WTC11 (cell line): ENCODE data around the gene EPN1. TPM values are rescaled to one million over a fixed set of nuclear protein-coding genes. Genes with fewer than 3 reads are reported as not detected.

Source experiments
- ATAC-seq: fragments of 200-7000 bp; cut with Tn5 transposase; 2 replicates; pipeline ENCODE4 v1.10.0; 2021; ENCODE audit warnings: mild to moderate bottlenecking, moderate library complexity
- CTCF ChIA-PET: fragments of 300-600 bp; sonication (Branson Sonifier 250); formaldehyde crosslinking; loops from one replicate; lab custom pipeline; 2021; ENCODE audit warnings: antibody characterized with exemption; lab: Charles Lee
- POLR2A ChIA-PET: fragments of 350-600 bp; sonication (Branson Sonifier 250); formaldehyde crosslinking; loops from one replicate; lab custom pipeline; 2021; ENCODE audit warnings: antibody characterized with exemption; lab: Charles Lee
- DNase-seq: peaks from one replicate; pipeline ENCODE4 v3.0.0; 2021; ENCODE audit warnings: low spot score
- H3K27ac Mint-ChIP-seq: 2 replicates; pipeline ENCODE4 v1.8.0; 2021; ENCODE audit warnings: mixed read lengths
- H3K27me3 Mint-ChIP-seq: 2 replicates; pipeline ENCODE4 v1.8.0; 2021; ENCODE audit warnings: low read depth, mild to moderate bottlenecking, moderate library complexity, mixed read lengths
- H3K36me3 Mint-ChIP-seq: 2 replicates; pipeline ENCODE4 v1.8.0; 2021; ENCODE audit warnings: mixed read lengths
- H3K4me1 Mint-ChIP-seq: 2 replicates; pipeline ENCODE4 v1.8.0; 2022; ENCODE audit warnings: mixed read lengths
- H3K4me3 Mint-ChIP-seq: 2 replicates; pipeline ENCODE4 v1.8.0; 2021; ENCODE audit warnings: mild to moderate bottlenecking, moderate library complexity, mixed read lengths
- H3K9me3 Mint-ChIP-seq: 2 replicates; pipeline ENCODE4 v1.8.0; 2021; ENCODE audit warnings: mixed read lengths
- ATF1 ChIP-seq: sonication (generic); formaldehyde crosslinking; IDR thresholded peaks from 2 replicates; pipeline ENCODE4 v1.8.1; 2023; ENCODE audit warnings: mild to moderate bottlenecking, moderate library complexity, missing genetic modification reagents
- ESRRA ChIP-seq: sonication (generic); formaldehyde crosslinking; IDR thresholded peaks from 2 replicates; pipeline ENCODE4 v1.8.1; 2022; ENCODE audit warnings: mild to moderate bottlenecking, missing genetic modification reagents, borderline replicate concordance
- FOXK1 ChIP-seq: sonication (generic); formaldehyde crosslinking; IDR thresholded peaks from 2 replicates; pipeline ENCODE4 v1.8.0; 2022; ENCODE audit warnings: mild to moderate bottlenecking, moderate library complexity, missing genetic modification reagents
- GRHL2 ChIP-seq: fragments of 250-450 bp; sonication (Bioruptor Pico); IDR thresholded peaks from 2 replicates; pipeline ENCODE4 v1.8.0; 2022; ENCODE audit warnings: mild to moderate bottlenecking, moderate library complexity; ENCODE audit not compliant: insufficient replicate concordance, severe bottlenecking
- JUN ChIP-seq: sonication (generic); formaldehyde crosslinking; IDR thresholded peaks from 2 replicates; pipeline ENCODE4 v1.8.0; 2023; ENCODE audit warnings: mild to moderate bottlenecking, missing genetic modification reagents
- KAT7 ChIP-seq: sonication (generic); formaldehyde crosslinking; IDR thresholded peaks from 2 replicates; pipeline ENCODE4 v1.8.1; 2023; ENCODE audit warnings: missing genetic modification reagents, mild to moderate bottlenecking, borderline replicate concordance
- TEAD4 ChIP-seq: sonication (generic); formaldehyde crosslinking; IDR thresholded peaks from 2 replicates; pipeline ENCODE4 v1.8.0; 2022; ENCODE audit warnings: mild to moderate bottlenecking, missing genetic modification reagents
- ZBTB21 ChIP-seq: sonication (generic); formaldehyde crosslinking; IDR thresholded peaks from 2 replicates; pipeline ENCODE4 v1.8.1; 2023; ENCODE audit warnings: mild to moderate bottlenecking, missing genetic modification reagents, borderline replicate concordance
- ZNF121 ChIP-seq: sonication (generic); formaldehyde crosslinking; IDR thresholded peaks from 2 replicates; pipeline ENCODE4 v1.8.0; 2023; ENCODE audit warnings: missing genetic modification reagents
- ZNF232 ChIP-seq: sonication (generic); formaldehyde crosslinking; IDR thresholded peaks from 2 replicates; pipeline ENCODE4 v1.8.0; 2022; ENCODE audit warnings: mild to moderate bottlenecking, missing genetic modification reagents
- ZNF317 ChIP-seq: sonication (generic); formaldehyde crosslinking; IDR thresholded peaks from 2 replicates; pipeline ENCODE4 v1.8.1; 2023; ENCODE audit warnings: low read depth, mild to moderate bottlenecking, moderate library complexity, missing genetic modification reagents, borderline replicate concordance
- ZNF423 ChIP-seq: fragments of 250-450 bp; sonication (Bioruptor Pico); IDR thresholded peaks from 2 replicates; pipeline ENCODE4 v2.1.2; 2022; ENCODE audit warnings: mild to moderate bottlenecking, moderate library complexity
- total RNA-seq: library from RNA; stranded (reverse); gene quantifications from 3 replicates; pipeline ENCODE4 v1.2.3, GENCODE V29; 2021
- TF ChIP-seq, protein P1 (sequence below): fragments of 250-450 bp; sonication (Bioruptor Pico); conservative IDR thresholded peaks from 2 replicates; pipeline ENCODE4 v1.9.0; 2021; ENCODE audit warnings: mild to moderate bottlenecking
- TF ChIP-seq, protein P2 (sequence below): sonication (generic); formaldehyde crosslinking; IDR thresholded peaks from 2 replicates; pipeline ENCODE4 v1.8.0; 2023; ENCODE audit warnings: mild to moderate bottlenecking, missing genetic modification reagents
- TF ChIP-seq, protein P3 (sequence below): fragments of 250-450 bp; sonication (Bioruptor Pico); IDR thresholded peaks from 2 replicates; pipeline ENCODE4 v1.8.0; 2021; ENCODE audit warnings: mild to moderate bottlenecking
- TF ChIP-seq, protein P4 (sequence below): sonication (generic); formaldehyde crosslinking; IDR thresholded peaks from 2 replicates; pipeline ENCODE4 v1.8.1; 2023; ENCODE audit warnings: mild to moderate bottlenecking, moderate library complexity, missing genetic modification reagents
- TF ChIP-seq, protein P5 (sequence below): fragments of 250-450 bp; sonication (Bioruptor Pico); IDR thresholded peaks from 2 replicates; pipeline ENCODE4 v1.9.0; 2021; ENCODE audit warnings: mild to moderate bottlenecking
- TF ChIP-seq, protein P6 (sequence below): sonication (generic); formaldehyde crosslinking; conservative IDR thresholded peaks from 2 replicates; pipeline ENCODE4 v1.8.1; 2022; ENCODE audit warnings: mild to moderate bottlenecking, missing genetic modification reagents

Gene EPN1
- total RNA-seq, 1 experiment from 2014 or later: 234 TPM

DNA sequence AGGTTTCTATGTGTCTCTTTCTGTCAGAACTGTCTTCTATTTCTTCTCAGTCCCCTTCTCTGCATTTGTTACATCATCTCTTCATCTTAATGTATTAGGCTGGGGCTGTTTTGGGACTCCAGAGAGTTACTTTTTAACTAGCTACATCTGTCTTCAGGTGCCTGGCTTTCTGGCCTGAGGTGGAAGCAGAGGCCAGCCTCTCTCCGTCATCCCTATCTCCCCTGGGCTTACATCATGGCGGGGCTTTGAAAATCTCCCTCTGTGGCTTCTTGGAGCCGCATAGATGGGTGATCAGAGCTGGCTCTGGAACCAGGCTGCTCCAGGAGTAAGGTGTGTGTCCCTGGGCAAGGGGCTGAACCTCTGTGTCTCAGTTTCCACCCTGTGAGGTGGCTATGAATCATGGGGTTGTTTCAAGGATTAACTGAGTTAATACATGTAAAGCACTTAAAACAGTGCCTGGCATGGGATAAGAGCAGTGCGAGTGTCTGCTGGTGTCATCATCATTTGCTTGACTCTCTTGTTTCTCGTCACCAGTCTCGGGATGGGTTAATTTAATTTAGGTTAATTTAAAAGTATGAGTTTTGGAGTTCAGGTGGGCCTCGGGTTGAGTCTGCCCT lies 2.0 kb downstream of the EPN1 start (continued):
- TF ChIP-seq, protein P1, sequence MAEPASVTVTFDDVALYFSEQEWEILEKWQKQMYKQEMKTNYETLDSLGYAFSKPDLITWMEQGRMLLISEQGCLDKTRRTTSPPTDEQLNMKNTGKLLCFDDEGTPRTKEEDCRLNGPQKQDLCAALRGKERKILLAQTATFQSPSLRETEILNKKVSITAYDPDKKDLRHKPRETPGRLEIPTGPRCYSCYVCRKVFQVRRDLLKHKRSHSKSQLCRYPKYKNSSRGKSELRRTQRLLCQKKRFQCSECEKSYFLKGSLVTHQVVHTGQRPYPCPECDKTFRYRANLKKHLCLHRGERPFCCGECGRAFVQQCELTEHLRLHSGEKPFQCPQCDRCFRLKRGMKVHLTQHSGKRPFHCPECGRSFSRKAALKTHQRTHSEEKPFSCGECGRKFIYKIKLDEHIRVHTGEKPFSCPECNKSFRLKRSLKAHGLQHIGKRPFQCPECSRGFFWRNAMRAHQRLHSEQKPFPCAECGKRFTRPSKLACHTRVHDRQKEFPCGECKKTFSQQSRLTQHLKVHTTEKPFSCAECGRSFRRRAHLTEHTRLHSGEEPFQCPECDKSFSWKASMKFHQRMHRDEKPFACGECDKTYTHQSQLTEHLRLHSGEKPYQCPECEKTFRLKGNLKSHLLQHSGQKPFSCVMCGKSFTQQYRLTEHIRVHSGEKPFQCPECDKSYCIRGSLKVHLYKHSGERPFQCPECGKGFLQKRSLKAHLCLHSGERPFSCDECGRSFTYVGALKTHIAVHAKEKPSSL (CRISPR knock-in tag): no peak
- no peak for TF ChIP-seq ESRRA (CRISPR knock-in tag)
- TF ChIP-seq, protein P2, sequence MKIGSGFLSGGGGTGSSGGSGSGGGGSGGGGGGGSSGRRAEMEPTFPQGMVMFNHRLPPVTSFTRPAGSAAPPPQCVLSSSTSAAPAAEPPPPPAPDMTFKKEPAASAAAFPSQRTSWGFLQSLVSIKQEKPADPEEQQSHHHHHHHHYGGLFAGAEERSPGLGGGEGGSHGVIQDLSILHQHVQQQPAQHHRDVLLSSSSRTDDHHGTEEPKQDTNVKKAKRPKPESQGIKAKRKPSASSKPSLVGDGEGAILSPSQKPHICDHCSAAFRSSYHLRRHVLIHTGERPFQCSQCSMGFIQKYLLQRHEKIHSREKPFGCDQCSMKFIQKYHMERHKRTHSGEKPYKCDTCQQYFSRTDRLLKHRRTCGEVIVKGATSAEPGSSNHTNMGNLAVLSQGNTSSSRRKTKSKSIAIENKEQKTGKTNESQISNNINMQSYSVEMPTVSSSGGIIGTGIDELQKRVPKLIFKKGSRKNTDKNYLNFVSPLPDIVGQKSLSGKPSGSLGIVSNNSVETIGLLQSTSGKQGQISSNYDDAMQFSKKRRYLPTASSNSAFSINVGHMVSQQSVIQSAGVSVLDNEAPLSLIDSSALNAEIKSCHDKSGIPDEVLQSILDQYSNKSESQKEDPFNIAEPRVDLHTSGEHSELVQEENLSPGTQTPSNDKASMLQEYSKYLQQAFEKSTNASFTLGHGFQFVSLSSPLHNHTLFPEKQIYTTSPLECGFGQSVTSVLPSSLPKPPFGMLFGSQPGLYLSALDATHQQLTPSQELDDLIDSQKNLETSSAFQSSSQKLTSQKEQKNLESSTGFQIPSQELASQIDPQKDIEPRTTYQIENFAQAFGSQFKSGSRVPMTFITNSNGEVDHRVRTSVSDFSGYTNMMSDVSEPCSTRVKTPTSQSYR (CRISPR knock-in tag): no peak
- no peak for TF ChIP-seq ZBTB21
- TF ChIP-seq, protein P3, sequence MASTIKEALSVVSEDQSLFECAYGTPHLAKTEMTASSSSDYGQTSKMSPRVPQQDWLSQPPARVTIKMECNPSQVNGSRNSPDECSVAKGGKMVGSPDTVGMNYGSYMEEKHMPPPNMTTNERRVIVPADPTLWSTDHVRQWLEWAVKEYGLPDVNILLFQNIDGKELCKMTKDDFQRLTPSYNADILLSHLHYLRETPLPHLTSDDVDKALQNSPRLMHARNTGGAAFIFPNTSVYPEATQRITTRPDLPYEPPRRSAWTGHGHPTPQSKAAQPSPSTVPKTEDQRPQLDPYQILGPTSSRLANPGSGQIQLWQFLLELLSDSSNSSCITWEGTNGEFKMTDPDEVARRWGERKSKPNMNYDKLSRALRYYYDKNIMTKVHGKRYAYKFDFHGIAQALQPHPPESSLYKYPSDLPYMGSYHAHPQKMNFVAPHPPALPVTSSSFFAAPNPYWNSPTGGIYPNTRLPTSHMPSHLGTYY (CRISPR knock-in tag): no peak
- no peak for TF ChIP-seq JUN
- no peak for TF ChIP-seq KAT7 (CRISPR knock-in tag)
- no peak for TF ChIP-seq FOXK1 (CRISPR knock-in tag)
- TF ChIP-seq, all 79 proteins: peak for 0

DNA sequence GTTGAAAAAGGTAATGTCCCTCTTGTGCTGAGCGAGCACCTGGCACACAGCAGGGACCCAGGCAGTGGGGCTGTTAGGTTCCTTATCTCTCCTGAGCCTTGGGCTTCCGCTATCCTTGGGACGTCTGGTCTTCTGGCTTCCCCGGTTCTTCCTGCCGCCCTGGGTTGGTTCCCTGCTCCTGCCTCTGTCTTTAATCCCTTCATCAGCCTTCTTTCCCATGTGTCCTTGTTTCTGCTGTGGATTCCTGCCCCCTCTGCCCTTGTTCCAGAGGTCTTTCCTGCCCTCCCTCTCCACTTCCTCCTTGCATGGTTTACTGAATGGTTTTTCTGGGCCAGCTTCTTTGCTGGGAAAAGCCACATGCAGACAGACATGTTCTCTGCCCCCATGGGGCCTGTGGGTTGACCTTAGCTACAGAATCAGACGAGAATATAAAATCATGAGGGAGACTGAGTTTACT lies 2.6 kb downstream of the EPN1 start:
- CTCF ChIA-PET: no interaction called here
- Mint-ChIP-seq H3K27me3 (no peaks in the 10 kb centered on the region), H3K36me3 (peaks cover 33% of the 10 kb centered on the region), H3K4me3 (no peak overlapping the region), H3K27ac (peak overlapping the region; percentile 58), H3K4me1 (peaks cover 27% of the 10 kb centered on the region), H3K9me3 (no peaks in the 10 kb centered on the region)
- POLR2A ChIA-PET: no interaction called here
- no peak for ATAC-seq
- DNase-seq: no peak
- TF ChIP-seq ZNF121: no peak
- TF ChIP-seq, protein P4, sequence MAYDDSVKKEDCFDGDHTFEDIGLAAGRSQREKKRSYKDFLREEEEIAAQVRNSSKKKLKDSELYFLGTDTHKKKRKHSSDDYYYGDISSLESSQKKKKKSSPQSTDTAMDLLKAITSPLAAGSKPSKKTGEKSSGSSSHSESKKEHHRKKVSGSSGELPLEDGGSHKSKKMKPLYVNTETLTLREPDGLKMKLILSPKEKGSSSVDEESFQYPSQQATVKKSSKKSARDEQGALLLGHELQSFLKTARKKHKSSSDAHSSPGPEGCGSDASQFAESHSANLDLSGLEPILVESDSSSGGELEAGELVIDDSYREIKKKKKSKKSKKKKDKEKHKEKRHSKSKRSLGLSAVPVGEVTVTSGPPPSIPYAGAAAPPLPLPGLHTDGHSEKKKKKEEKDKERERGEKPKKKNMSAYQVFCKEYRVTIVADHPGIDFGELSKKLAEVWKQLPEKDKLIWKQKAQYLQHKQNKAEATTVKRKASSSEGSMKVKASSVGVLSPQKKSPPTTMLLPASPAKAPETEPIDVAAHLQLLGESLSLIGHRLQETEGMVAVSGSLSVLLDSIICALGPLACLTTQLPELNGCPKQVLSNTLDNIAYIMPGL (CRISPR knock-in tag): no peak
- no peak for TF ChIP-seq ZNF232
- no peak for TF ChIP-seq TEAD4 (CRISPR knock-in tag)
- no peak for TF ChIP-seq ZNF317 (CRISPR knock-in tag)
- no peak for TF ChIP-seq ZNF423 (CRISPR knock-in tag)
- TF ChIP-seq ZBTB21: no peak
- TF ChIP-seq ATF1 (CRISPR knock-in tag): no peak
- TF ChIP-seq, protein P2 (CRISPR knock-in tag): no peak
- no peak for TF ChIP-seq GRHL2 (CRISPR knock-in tag)
- TF ChIP-seq, protein P5, sequence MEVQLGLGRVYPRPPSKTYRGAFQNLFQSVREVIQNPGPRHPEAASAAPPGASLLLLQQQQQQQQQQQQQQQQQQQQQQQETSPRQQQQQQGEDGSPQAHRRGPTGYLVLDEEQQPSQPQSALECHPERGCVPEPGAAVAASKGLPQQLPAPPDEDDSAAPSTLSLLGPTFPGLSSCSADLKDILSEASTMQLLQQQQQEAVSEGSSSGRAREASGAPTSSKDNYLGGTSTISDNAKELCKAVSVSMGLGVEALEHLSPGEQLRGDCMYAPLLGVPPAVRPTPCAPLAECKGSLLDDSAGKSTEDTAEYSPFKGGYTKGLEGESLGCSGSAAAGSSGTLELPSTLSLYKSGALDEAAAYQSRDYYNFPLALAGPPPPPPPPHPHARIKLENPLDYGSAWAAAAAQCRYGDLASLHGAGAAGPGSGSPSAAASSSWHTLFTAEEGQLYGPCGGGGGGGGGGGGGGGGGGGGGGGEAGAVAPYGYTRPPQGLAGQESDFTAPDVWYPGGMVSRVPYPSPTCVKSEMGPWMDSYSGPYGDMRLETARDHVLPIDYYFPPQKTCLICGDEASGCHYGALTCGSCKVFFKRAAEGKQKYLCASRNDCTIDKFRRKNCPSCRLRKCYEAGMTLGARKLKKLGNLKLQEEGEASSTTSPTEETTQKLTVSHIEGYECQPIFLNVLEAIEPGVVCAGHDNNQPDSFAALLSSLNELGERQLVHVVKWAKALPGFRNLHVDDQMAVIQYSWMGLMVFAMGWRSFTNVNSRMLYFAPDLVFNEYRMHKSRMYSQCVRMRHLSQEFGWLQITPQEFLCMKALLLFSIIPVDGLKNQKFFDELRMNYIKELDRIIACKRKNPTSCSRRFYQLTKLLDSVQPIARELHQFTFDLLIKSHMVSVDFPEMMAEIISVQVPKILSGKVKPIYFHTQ (CRISPR knock-in tag): no peak
- TF ChIP-seq JUN: no peak
- TF ChIP-seq, protein P6, sequence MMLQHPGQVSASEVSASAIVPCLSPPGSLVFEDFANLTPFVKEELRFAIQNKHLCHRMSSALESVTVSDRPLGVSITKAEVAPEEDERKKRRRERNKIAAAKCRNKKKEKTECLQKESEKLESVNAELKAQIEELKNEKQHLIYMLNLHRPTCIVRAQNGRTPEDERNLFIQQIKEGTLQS (CRISPR knock-in tag): no peak
